ENCODE results near the gene SERPINI1. TPM values are rescaled to one million over a fixed set of nuclear protein-coding genes. Genes with fewer than 3 reads are reported as not detected.

SERPINI1 gene
- total and polyA plus RNA-seq, 2 of the 8 experiments (the other 6 are each of a cell fraction or from before 2014, with no cell fraction given), result 5.3 to 9.9 TPM

GRCh38 chr3:167709690-167710089 is 25.8 kb upstream of the SERPINI1 start:
- CTCF ChIA-PET (ENCODE audit: partially characterized antibody), result interaction anchor here (1.6 to 2.3 kb wide), 4 partner anchors 26 to 301 kb away, joined by 4 to 5 read pairs (median 4); no protein-coding TSS in a partner anchor
- H3K4ac ChIP-seq (replicated peaks; ENCODE audit: insufficient read length, low read depth, low read length), result no peak overlapping the region
- H4K5ac ChIP-seq (ENCODE audit: insufficient read length, low read depth, low read length), result no peak overlapping the region
- POLR2A ChIA-PET (ENCODE audit: partially characterized antibody), result no interaction called here
- H3K56ac ChIP-seq (replicated peaks; ENCODE audit: insufficient read length, low read depth, low read length), result no peak overlapping the region
- H2BK5ac ChIP-seq (ENCODE audit: low read depth, low read length), result no peak overlapping the region; the same call in 1 of the 2 replicates
- H3K14ac ChIP-seq (ENCODE audit: insufficient read length), result no peak overlapping the region
- H3K27ac ChIP-seq (ENCODE audit: low read depth, low read length), result no peak overlapping the region
- no peak overlapping the region for H2BK120ac ChIP-seq (replicated peaks; ENCODE audit: low read depth, low read length)
- H2BK20ac ChIP-seq (ENCODE audit: low read length), result no peak overlapping the region
- no peaks in the 10 kb centered on the region for H3K27me3 ChIP-seq (replicated peaks in 1 of 4; ENCODE audit: control insufficient read depth in 3 of 4, extremely low read depth in 1 of 4, insufficient read depth in 3 of 4, low read length in 3 of 4)
- peaks cover 0 to 85% of the 10 kb centered on the region in 2 experiments; a peak in 3 of 4 replicates for H3K79me2 ChIP-seq (ENCODE audit: control insufficient read depth in 1 of 2, insufficient read depth in 2 of 2, low read length in 2 of 2)
- H4K20me1 ChIP-seq (replicated peaks in 1 of 2; ENCODE audit: control insufficient read depth in 1 of 2, insufficient read depth in 2 of 2, low read length in 2 of 2), result peaks cover 0 to 2% of the 10 kb centered on the region in 2 experiments
- no peak overlapping the region for H3K23ac ChIP-seq (ENCODE audit: insufficient read length)
- no peaks in the 10 kb centered on the region for H3K9me3 ChIP-seq (ENCODE audit: insufficient read depth in 2 of 2, low read depth in 1 of 2, low read length in 1 of 2)
- H3K18ac ChIP-seq (ENCODE audit: extremely low read depth, low read length), result no peak overlapping the region
- no peak overlapping the region for H2AK5ac ChIP-seq (ENCODE audit: low read depth, low read length)
- H3K79me1 ChIP-seq (ENCODE audit: low read depth, low read length), result peaks cover 2% of the 10 kb centered on the region
- H4K91ac ChIP-seq (replicated peaks; ENCODE audit: insufficient read length, low read length), result no peak overlapping the region
- no peaks in the 10 kb centered on the region for H3K23me2 ChIP-seq (ENCODE audit: low read depth, low read length)
- H3K4me3 ChIP-seq (ENCODE audit: extremely low read depth in 1 of 4, insufficient read depth in 2 of 4, low read depth in 3 of 4, low read length in 4 of 4), result no peak overlapping the region
- H2BK12ac ChIP-seq (ENCODE audit: low read depth, low read length), result 0 out of 2 replicates have a peak overlapping the region, but pooled peaks have one; percentile 44
- peaks cover 2 to 30% (median 8%) of the 10 kb centered on the region in 4 experiments; a peak in 7 of 8 replicates for H3K36me3 ChIP-seq (ENCODE audit: control insufficient read depth in 2 of 4, insufficient read depth in 4 of 4, low read length in 3 of 4)
- no peak for FAIRE-seq
- no peak overlapping the region for H4K8ac ChIP-seq (ENCODE audit: extremely low read depth, insufficient read depth, low read length)
- H3K4me2 ChIP-seq (ENCODE audit: insufficient read depth in 1 of 2, low read depth in 2 of 2, low read length in 2 of 2), result no peak overlapping the region
- DNase-seq (ENCODE audit: low read depth in 1 of 2, low spot score in 2 of 2), result no peak
- H2BK15ac ChIP-seq (ENCODE audit: low read length), result no peak overlapping the region
- H3K9ac ChIP-seq (replicated peaks in 1 of 4; ENCODE audit: extremely low read depth in 1 of 4, low read depth in 3 of 4, low read length in 3 of 4), result no peak overlapping the region
- no peaks in the 10 kb centered on the region for H3K4me1 ChIP-seq (replicated peaks in 1 of 4; ENCODE audit: control insufficient read depth in 3 of 4, insufficient read depth in 4 of 4, low read length in 3 of 4)
- 97% methylated on average over 4 of the region's 4 CpGs; no CpG with 5 or more reads in 1 of the 2 experiments for WGBS, 2 experiments (ENCODE audit: extremely low coverage in 1 of 2, insufficient coverage in 1 of 2, insufficient read length in 1 of 2, insufficient replicate concordance in 2 of 2, low coverage in 1 of 2, low lambda C conversion rate in 2 of 2, missing lambda C conversion rate in 1 of 2)
- H2AFZ ChIP-seq (ENCODE audit: low read length), result no peak overlapping the region
- no peak for TF ChIP-seq RNF2 (IDR thresholded peaks at IDR 0.05; ENCODE audit: borderline replicate concordance, low read depth, low read length, missing control alignments, poor library complexity, severe bottlenecking)
- TF ChIP-seq BCL11A (IDR thresholded peaks at IDR 0.05; ENCODE audit: low read depth in 2 of 2, low read length in 2 of 2), result no peak
- TF ChIP-seq RXRA (IDR thresholded peaks at IDR 0.05; ENCODE audit: insufficient read depth, low read depth, low read length), result no peak

Data from H1 (cell line).